Motor neuron (in vitro differentiated cells): Measurements from ENCODE around the gene NEK11. TPM values are rescaled to one million over a fixed set of nuclear protein-coding genes. Genes with fewer than 3 reads are reported as not detected.

Source experiments
- ATAC-seq, 8 experiments: fragments of 200-7000 bp; cut with Tn5 transposase; replicated peaks in 6 of 8; 2 replicates each; pipeline ENCODE4 v1.8.0; 2021; ENCODE audit warnings: mild to moderate bottlenecking in 8 of 8, moderate library complexity in 8 of 8
- H3K27ac ChIP-seq, 2 donors: fragments of 250-450 bp; sonication (Bioruptor Pico); 2 replicates each; pipeline ENCODE4 v1.9.0; 2021; ENCODE audit warnings: antibody characterized with exemption in 2 of 2, mild to moderate bottlenecking in 2 of 2, moderate library complexity in 1 of 2
- H3K4me1 ChIP-seq, 2 donors: fragments of 250-450 bp; sonication (Bioruptor Pico); replicated peaks in 1 of 2; 2 replicates each; pipeline ENCODE4 v1.6.1; 2021; ENCODE audit warnings: antibody characterized with exemption in 2 of 2, mild to moderate bottlenecking in 2 of 2, moderate library complexity in 1 of 2
- H3K4me3 ChIP-seq, 5 donors: fragments of 250-450 bp; sonication (Bioruptor Pico); 2 replicates each; pipeline ENCODE4 v1.9.0; 2021; ENCODE audit warnings: antibody characterized with exemption in 5 of 5, mild to moderate bottlenecking in 5 of 5, moderate library complexity in 4 of 5
- WGBS, 10 experiments: fragments of 450-650 bp; shearing (Covaris generic); methylation state at CpG; one replicate each; pipeline ENCODE4 v1.0.0; 2022; 5-methylcytosine and 5-hydroxymethylcytosine counted together
- in situ Hi-C, 9 experiments: fragments of 400-800 bp; cut with MboI; loops; one replicate each; pipeline ENCODE4 v1.15.0; 2021; ENCODE audit warnings: low sequenced_read_pairs in 9 of 9, low pct_unique_long_range_greater_than_20kb in 2 of 9; ENCODE audit not compliant: unreplicated experiment in 9 of 9
- total RNA-seq, 8 experiments: library from RNA; unstranded; fragments of 300-600 nt; gene quantifications; 2 replicates each; pipeline versions ENCODE4 v1.2.3 to v1.2.4, GENCODE V29; 2022

NEK11 gene
- total RNA-seq, 8 experiments from 2014 or later, result 1.1 to 10.3 (median 3.4) TPM

- 42 to 100% (median 80%) methylated on average over 1 to 3 of the region's 3 CpGs for WGBS, 10 experiments
- H3K27ac ChIP-seq, result no peak overlapping the region
- H3K4me1 ChIP-seq, result no peaks in the 10 kb centered on the region
- no peak overlapping the region for H3K4me3 ChIP-seq
- peak in 3 of 8 experiments; percentile 69 to 89 (median 87) for ATAC-seq
- in situ Hi-C loops, result no loop called here
Measured at GRCh38 chr3:131172502-131173200, 146.0 kb downstream of the NEK11 start.

GRCh38 chr3:131174752-131175151, 148.1 kb downstream of the NEK11 start:
- no peaks in the 10 kb centered on the region for H3K4me1 ChIP-seq
- no peak overlapping the region for H3K4me3 ChIP-seq
- in situ Hi-C loops, result no loop called here
- 80 to 100% (median 94%) methylated on average over 1 of the region's 1 CpG; no CpG with 5 or more reads in 2 of the 10 experiments for WGBS, 10 experiments
- no peak overlapping the region for H3K27ac ChIP-seq
- no peak for ATAC-seq

GRCh38 chr3:131178710-131179375, 152.2 kb downstream of the NEK11 start:
- Histone ChIP-seq H3K4me1 (no peaks in the 10 kb centered on the region), H3K27ac (no peak overlapping the region), H3K4me3 (no peak overlapping the region)
- ATAC-seq, result no peak
- 35 to 100% (median 82%) methylated on average over 2 to 6 of the region's 6 CpGs; no CpG with 5 or more reads in 1 of the 10 experiments for WGBS, 10 experiments
- in situ Hi-C loops, result no loop called here

- no peak for ATAC-seq
- H3K4me3 ChIP-seq, result no peak overlapping the region
- no peaks in the 10 kb centered on the region for H3K4me1 ChIP-seq
- no peak overlapping the region for H3K27ac ChIP-seq
- WGBS, 10 experiments, result 29 to 92% (median 85%) methylated on average over 1 to 4 of the region's 4 CpGs; no CpG with 5 or more reads in 1 of the 10 experiments
- in situ Hi-C loops, result no loop called here
Measured at GRCh38 chr3:131192701-131193100, 166.0 kb downstream of the NEK11 start.

- ATAC-seq, result peak in 4 of 8 experiments; percentile 15 to 44 (median 36)
- 50 to 100% (median 75%) methylated on average over 1 of the region's 1 CpG; no CpG with 5 or more reads in 5 of the 10 experiments for WGBS, 10 experiments
- in situ Hi-C loops, result no loop called here
- no peak overlapping the region for H3K27ac ChIP-seq
- no peaks in the 10 kb centered on the region for H3K4me1 ChIP-seq
- H3K4me3 ChIP-seq, result no peak overlapping the region
Measured at GRCh38 chr3:131193641-131194238, 167.1 kb downstream of the NEK11 start.

GRCh38 chr3:131194816-131195215, 168.1 kb downstream of the NEK11 start:
- WGBS, 10 experiments, result 70 to 100% (median 86%) methylated on average over 1 to 4 of the region's 4 CpGs; no CpG with 5 or more reads in 4 of the 10 experiments
- Histone ChIP-seq H3K4me3 (no peak overlapping the region), H3K27ac (no peak overlapping the region), H3K4me1 (no peaks in the 10 kb centered on the region)
- in situ Hi-C loops, result no loop called here
- ATAC-seq, result no peak

GRCh38 chr3:131200636-131201199, 174.0 kb downstream of the NEK11 start:
- H3K27ac ChIP-seq, result no peak overlapping the region
- H3K4me3 ChIP-seq, result no peak overlapping the region
- 40 to 100% (median 89%) methylated on average over 1 to 4 of the region's 4 CpGs; no CpG with 5 or more reads in 4 of the 10 experiments for whole genome bisulfite sequencing, 10 experiments
- in situ Hi-C loops, result no loop called here
- no peak for ATAC-seq
- H3K4me1 ChIP-seq, result no peaks in the 10 kb centered on the region

GRCh38 chr3:131216330-131216729, 189.7 kb downstream of the NEK11 start:
- in situ Hi-C loops, result no loop called here
- peaks cover 0 to 3% of the 10 kb centered on the region in 2 donors for H3K4me1 ChIP-seq
- WGBS, 10 experiments, result 0 to 100% (median 87%) methylated on average over 1 of the region's 1 CpG; no CpG with 5 or more reads in 2 of the 10 experiments
- no peak for ATAC-seq
- H3K27ac ChIP-seq, result no peak overlapping the region
- H3K4me3 ChIP-seq, result no peak overlapping the region

- in situ Hi-C loops, result no loop called here
- no peak overlapping the region for H3K4me3 ChIP-seq
- 0 to 100% (median 39%) methylated on average over 1 to 6 of the region's 6 CpGs; no CpG with 5 or more reads in 1 of the 10 experiments for WGBS, 10 experiments
- H3K27ac ChIP-seq, result no peak overlapping the region
- peaks cover 0 to 3% of the 10 kb centered on the region in 2 donors for H3K4me1 ChIP-seq
- ATAC-seq, result peak in 7 of 8 experiments; percentile 45 to 100 (median 99)
Measured at GRCh38 chr3:131216801-131217200, 190.1 kb downstream of the NEK11 start.

- Histone ChIP-seq H3K4me1 (peaks cover 0 to 3% of the 10 kb centered on the region in 2 donors), H3K27ac (no peak overlapping the region), H3K4me3 (no peak overlapping the region)
- in situ Hi-C loops, result no loop called here
- 40 to 91% (median 71%) methylated on average over 1 to 5 of the region's 6 CpGs; no CpG with 5 or more reads in 2 of the 10 experiments for WGBS, 10 experiments
- ATAC-seq, result peak in 5 of 8 experiments; percentile 6 to 27 (median 16)
Measured at GRCh38 chr3:131217296-131217741, 190.6 kb downstream of the NEK11 start.

- no peak overlapping the region for H3K27ac ChIP-seq
- H3K4me1 ChIP-seq, result peaks cover 0 to 3% of the 10 kb centered on the region in 2 donors
- in situ Hi-C loops, result no loop called here
- 17 to 100% (median 100%) methylated on average over 1 of the region's 1 CpG; no CpG with 5 or more reads in 5 of the 10 experiments for WGBS, 10 experiments
- H3K4me3 ChIP-seq, result no peak overlapping the region
- ATAC-seq, result no peak
Measured at GRCh38 chr3:131218196-131218595, 191.5 kb downstream of the NEK11 start.

GRCh38 chr3:131221731-131222130, 195.1 kb downstream of the NEK11 start:
- Histone ChIP-seq H3K4me3 (no peak overlapping the region), H3K4me1 (peaks cover 0 to 3% of the 10 kb centered on the region in 2 donors), H3K27ac (no peak overlapping the region)
- in situ Hi-C loops, result no loop called here
- WGBS, 10 experiments, result 0 to 100% (median 52%) methylated on average over 1 to 4 of the region's 4 CpGs; no CpG with 5 or more reads in 3 of the 10 experiments
- peak in 2 of 8 experiments; percentile 73 to 87 for ATAC-seq

GRCh38 chr3:131222599-131222998, 195.9 kb downstream of the NEK11 start:
- Histone ChIP-seq H3K4me1 (peaks cover 0 to 1% of the 10 kb centered on the region in 2 donors), H3K27ac (no peak overlapping the region), H3K4me3 (no peak overlapping the region)
- 7 to 83% (median 54%) methylated on average over 1 to 3 of the region's 3 CpGs; no CpG with 5 or more reads in 2 of the 10 experiments for WGBS, 10 experiments
- ATAC-seq, result no peak
- in situ Hi-C loops, result no loop called here
